ENCODE measurements around the gene RAB29. TPM values are rescaled to one million over a fixed set of nuclear protein-coding genes. Genes with fewer than 3 reads are reported as not detected.
"Not testable (repeated sequence)": the region's sequence is repeated elsewhere in the genome, so short reads cannot be mapped to it uniquely, and the experiment has no call there.

Gene RAB29, protein sequence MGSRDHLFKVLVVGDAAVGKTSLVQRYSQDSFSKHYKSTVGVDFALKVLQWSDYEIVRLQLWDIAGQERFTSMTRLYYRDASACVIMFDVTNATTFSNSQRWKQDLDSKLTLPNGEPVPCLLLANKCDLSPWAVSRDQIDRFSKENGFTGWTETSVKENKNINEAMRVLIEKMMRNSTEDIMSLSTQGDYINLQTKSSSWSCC
- 10 to 100 TPM in 2 of 4 donors, 1 to 10 TPM in 2; 1.1 to 13.9 (median 10.2) TPM for total RNA-seq

- 1 to 5% methylated on average over 3 to 40 of the region's 40 CpGs for WGBS, 2 donors (ENCODE audit: low coverage in 1 of 2)
- peaks cover 0 to 16% (median 4%) of the 10 kb centered on the region in 4 donors for H3K4me1 ChIP-seq
- H3K27ac ChIP-seq: peak within 1 kb of the TSS; percentile 55 to 78 (median 70)
- in situ Hi-C loops (cut with MboI; ENCODE audit: low pct_ligation_motif_present in 1 of 4, low pct_unique_long_range_greater_than_20kb in 1 of 4, low sequenced_read_pairs in 3 of 4): loop anchor here (25.0 kb wide), 3 partner anchors 137 to 337 kb away; partner anchors contain the start of gene AVPR1B (in 4 of the 4)
- peak; percentile 42 to 55 (median 43) for TF ChIP-seq POLR2AphosphoS5 (IDR thresholded peaks at IDR 0.05)
- TF ChIP-seq, protein P1, sequence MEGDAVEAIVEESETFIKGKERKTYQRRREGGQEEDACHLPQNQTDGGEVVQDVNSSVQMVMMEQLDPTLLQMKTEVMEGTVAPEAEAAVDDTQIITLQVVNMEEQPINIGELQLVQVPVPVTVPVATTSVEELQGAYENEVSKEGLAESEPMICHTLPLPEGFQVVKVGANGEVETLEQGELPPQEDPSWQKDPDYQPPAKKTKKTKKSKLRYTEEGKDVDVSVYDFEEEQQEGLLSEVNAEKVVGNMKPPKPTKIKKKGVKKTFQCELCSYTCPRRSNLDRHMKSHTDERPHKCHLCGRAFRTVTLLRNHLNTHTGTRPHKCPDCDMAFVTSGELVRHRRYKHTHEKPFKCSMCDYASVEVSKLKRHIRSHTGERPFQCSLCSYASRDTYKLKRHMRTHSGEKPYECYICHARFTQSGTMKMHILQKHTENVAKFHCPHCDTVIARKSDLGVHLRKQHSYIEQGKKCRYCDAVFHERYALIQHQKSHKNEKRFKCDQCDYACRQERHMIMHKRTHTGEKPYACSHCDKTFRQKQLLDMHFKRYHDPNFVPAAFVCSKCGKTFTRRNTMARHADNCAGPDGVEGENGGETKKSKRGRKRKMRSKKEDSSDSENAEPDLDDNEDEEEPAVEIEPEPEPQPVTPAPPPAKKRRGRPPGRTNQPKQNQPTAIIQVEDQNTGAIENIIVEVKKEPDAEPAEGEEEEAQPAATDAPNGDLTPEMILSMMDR (IDR thresholded peaks at IDR 0.05): no peak
- TF ChIP-seq POLR2A (IDR thresholded peaks at IDR 0.05): peak; percentile 25
- H3K4me3 ChIP-seq: peak within 1 kb of the TSS; percentile 39 to 82 (median 66)
- no peaks in the 10 kb centered on the region for H3K9me3 ChIP-seq
- intact Hi-C loops (cut with DNase I; ENCODE audit: low total_unique reads): no loop called here
- no peaks in the 10 kb centered on the region for H3K27me3 ChIP-seq
- DNase-seq: peak; percentile 82
- H3K36me3 ChIP-seq: no peaks in the 10 kb centered on the region
Observed at GRCh38 chr1:205775015-205775716, at the start of gene RAB29. Gene RAB29, minus strand, starts transcription at chr1:205775482. Its CDS starts 526 bp downstream, at chr1:205774956.

DNA sequence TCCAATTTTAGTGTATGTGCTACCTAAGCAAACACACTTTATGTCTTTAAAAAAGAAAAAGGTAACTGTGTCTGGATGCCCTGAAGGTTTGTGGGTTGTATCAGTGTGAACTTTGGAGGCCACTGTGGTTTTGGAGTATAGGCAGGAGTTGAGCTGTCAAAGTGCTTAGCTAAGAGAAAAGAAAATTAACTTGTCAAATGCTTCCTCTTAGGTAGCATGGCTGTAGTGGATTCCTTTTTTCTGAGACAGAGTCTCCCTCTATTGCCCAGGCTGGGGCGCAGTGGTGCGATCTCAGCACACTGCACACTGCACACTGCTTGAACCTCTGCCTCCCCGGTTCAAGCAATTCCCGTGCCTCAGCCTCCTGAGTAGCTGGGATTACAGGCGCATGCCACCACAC is 48.9 kb upstream of the RAB29 start:
- Histone ChIP-seq H3K4me1 (no peaks in the 10 kb centered on the region), H3K4me3 (no peak overlapping the region), H3K36me3 (no peaks in the 10 kb centered on the region), H3K27me3 (no peaks in the 10 kb centered on the region), H3K27ac (no peak overlapping the region), H3K9me3 (no peaks in the 10 kb centered on the region)
- DNase-seq: no peak
- TF ChIP-seq, protein P1 (IDR thresholded peaks at IDR 0.05): no peak
- TF ChIP-seq POLR2A (IDR thresholded peaks at IDR 0.05): no peak
- TF ChIP-seq EP300 (IDR thresholded peaks at IDR 0.05; ENCODE audit: low read depth): no peak
- no peak for TF ChIP-seq POLR2AphosphoS5 (IDR thresholded peaks at IDR 0.05)
- 88% methylated on average over 5 of the region's 5 CpGs; no CpG with 5 or more reads in 1 of the 2 donors for WGBS, 2 donors (ENCODE audit: low coverage in 1 of 2)
- in situ Hi-C loops (cut with MboI; ENCODE audit: low pct_ligation_motif_present in 1 of 4, low pct_unique_long_range_greater_than_20kb in 1 of 4, low sequenced_read_pairs in 3 of 4) (no loop called here), intact Hi-C loops (cut with DNase I; ENCODE audit: low total_unique reads) (no loop called here)

DNA sequence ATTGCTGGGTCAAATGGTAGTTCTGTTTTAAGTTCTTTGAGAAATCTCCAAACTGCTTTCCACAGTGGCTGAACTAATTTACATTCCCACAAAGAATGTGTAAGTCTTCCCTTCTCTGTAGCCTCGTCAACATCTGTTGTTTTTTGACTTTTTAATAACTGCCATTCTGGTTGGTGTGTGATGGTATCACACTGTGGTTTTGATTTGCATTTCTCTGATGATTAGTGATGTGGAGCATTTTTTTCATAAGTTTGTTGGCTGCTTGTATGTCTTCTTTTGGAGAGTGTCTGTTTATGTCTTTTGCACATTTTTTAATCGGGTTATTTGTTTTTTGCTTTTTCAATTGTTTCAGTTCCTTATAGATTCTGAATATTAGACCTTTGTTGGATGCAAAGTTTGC is 48.0 kb upstream of the RAB29 start:
- intact Hi-C loops (cut with DNase I; ENCODE audit: low total_unique reads); H3K4me1 ChIP-seq; H3K4me3 ChIP-seq; H3K27ac ChIP-seq; DNase-seq; H3K9me3 ChIP-seq; in situ Hi-C loops (cut with MboI; ENCODE audit: low pct_ligation_motif_present in 1 of 4, low pct_unique_long_range_greater_than_20kb in 1 of 4, low sequenced_read_pairs in 3 of 4); H3K36me3 ChIP-seq; H3K27me3 ChIP-seq: not testable (repeated sequence)
- WGBS, 2 donors (ENCODE audit: low coverage in 1 of 2): 70 to 86% methylated on average over 2 of the region's 2 CpGs

DNA sequence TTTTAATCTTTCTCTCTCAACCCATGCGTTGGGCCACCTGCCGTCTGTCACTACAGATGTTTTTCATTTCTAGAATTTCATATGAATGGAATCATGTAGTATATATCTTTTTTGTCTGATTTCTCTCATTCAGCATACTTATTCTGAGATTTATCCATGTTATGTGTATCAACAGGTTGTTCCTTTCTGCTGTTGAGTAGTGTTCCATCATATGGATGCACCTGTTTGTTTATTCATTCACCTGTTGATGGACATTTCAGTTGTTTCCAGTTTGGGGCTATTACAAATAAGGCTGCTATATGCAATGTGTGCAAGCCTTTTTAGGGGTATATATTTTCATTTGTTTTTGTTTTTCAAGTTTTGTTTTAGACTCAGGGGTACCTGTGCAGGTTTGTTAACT is 47.1 kb upstream of the RAB29 start:
- no peak overlapping the region for H3K27ac ChIP-seq
- no peaks in the 10 kb centered on the region for H3K36me3 ChIP-seq
- intact Hi-C loops (cut with DNase I; ENCODE audit: low total_unique reads) (no loop called here), in situ Hi-C loops (cut with MboI; ENCODE audit: low pct_ligation_motif_present in 1 of 4, low pct_unique_long_range_greater_than_20kb in 1 of 4, low sequenced_read_pairs in 3 of 4) (no loop called here)
- TF ChIP-seq, protein P1 (IDR thresholded peaks at IDR 0.05): no peak
- TF ChIP-seq POLR2A (IDR thresholded peaks at IDR 0.05) (no peak), EP300 (IDR thresholded peaks at IDR 0.05; ENCODE audit: low read depth) (no peak)
- no peaks in the 10 kb centered on the region for H3K9me3 ChIP-seq
- no peak for DNase-seq
- no peaks in the 10 kb centered on the region for H3K27me3 ChIP-seq
- no peak overlapping the region for H3K4me3 ChIP-seq
- no peaks in the 10 kb centered on the region for H3K4me1 ChIP-seq
- WGBS, 2 donors (ENCODE audit: low coverage in 1 of 2): 78 to 100% methylated on average over 2 of the region's 2 CpGs
